ENCODE results near the gene PIK3R6. TPM values are rescaled to one million over a fixed set of nuclear protein-coding genes. Genes with fewer than 3 reads are reported as not detected.

The PIK3R6 gene
- total RNA-seq, 3 donors from 2014 or later: 0.32 to 1.9 (median 1.7) TPM

DNA sequence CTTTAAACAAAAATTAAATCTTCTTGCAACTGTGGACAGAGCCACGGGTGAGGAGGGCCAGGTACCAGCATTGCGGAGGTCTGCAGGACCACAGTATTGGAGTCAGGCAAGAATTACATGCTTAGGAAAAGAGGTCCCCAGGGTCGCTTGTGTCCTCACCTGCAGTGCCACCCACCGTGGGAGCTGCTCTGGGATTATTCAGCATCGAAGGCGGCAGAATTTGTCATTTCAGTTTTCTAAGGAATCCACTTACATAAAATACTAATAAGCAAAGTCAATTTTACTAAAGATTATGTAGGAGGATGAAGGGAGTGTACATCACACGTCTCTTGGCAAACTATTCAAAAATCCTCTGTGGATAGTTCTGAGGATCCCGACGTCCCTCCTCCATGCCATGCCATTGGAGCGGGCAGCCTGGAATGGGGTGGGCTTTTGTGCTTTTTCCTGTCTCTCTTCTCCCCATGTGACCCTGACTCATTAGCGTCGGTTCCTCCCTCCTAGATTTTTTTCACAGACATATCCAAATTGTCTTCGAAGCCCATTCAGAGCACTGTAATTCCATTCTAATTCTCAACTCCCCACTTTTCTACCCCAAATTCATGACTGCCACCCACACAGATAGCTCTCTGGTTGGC lies 3.0 kb upstream of the PIK3R6 start:
- intact Hi-C loops (cut with DNase I, micrococcal nuclease): no loop called here
- TF ChIP-seq, protein P1, sequence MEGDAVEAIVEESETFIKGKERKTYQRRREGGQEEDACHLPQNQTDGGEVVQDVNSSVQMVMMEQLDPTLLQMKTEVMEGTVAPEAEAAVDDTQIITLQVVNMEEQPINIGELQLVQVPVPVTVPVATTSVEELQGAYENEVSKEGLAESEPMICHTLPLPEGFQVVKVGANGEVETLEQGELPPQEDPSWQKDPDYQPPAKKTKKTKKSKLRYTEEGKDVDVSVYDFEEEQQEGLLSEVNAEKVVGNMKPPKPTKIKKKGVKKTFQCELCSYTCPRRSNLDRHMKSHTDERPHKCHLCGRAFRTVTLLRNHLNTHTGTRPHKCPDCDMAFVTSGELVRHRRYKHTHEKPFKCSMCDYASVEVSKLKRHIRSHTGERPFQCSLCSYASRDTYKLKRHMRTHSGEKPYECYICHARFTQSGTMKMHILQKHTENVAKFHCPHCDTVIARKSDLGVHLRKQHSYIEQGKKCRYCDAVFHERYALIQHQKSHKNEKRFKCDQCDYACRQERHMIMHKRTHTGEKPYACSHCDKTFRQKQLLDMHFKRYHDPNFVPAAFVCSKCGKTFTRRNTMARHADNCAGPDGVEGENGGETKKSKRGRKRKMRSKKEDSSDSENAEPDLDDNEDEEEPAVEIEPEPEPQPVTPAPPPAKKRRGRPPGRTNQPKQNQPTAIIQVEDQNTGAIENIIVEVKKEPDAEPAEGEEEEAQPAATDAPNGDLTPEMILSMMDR (IDR thresholded peaks at IDR 0.05): no peak
- Histone ChIP-seq H3K36me3 (ENCODE audit: low read depth) (no peaks in the 10 kb centered on the region), H3K9me3 (no peaks in the 10 kb centered on the region), H3K4me3 (no peak overlapping the region), H3K4me1 (ENCODE audit: low read depth) (no peaks in the 10 kb centered on the region)
- ATAC-seq (no peak), DNase-seq (no peak)

DNA sequence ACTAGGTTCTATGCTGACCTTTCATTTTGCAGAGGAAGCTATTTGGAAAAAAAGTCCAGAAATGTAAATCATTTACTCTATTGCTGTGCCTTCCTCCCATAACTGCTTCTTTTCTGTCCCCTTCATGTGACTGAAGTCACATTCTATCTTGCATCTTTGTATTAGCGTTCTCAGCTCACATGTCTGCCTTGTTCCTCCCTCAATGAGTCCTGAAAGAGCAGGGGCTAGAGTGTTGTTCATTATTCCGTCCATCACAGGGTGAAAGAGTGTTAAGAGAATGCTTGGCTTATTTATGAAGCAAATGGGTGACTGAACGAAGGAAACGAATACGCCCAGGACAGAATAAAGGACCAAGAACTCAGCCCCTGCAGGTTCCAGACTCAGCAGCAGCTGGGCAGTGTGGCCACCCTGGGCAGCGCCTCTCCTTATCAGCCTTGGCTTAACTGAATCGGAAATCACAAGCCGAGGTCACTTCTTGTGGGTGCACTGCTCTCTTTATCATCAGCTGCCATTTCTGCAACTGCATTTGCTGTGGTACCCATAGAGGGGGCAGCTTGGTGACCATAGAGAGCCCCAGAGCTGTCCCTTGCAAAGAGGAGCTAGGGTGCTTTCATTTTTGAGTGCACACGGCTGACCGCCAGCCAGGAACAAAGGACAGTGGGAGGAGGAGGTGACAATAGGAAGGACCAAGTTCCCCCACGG lies 1.8 kb upstream of the PIK3R6 start:
- intact Hi-C loops (cut with DNase I, micrococcal nuclease): no loop called here
- H3K4me1 ChIP-seq (ENCODE audit: low read depth): no peaks in the 10 kb centered on the region
- TF ChIP-seq, protein P1 (IDR thresholded peaks at IDR 0.05): no peak
- ATAC-seq (no peak), DNase-seq (no peak)
- no peak overlapping the region for H3K4me3 ChIP-seq
- H3K36me3 ChIP-seq (ENCODE audit: low read depth): no peaks in the 10 kb centered on the region
- H3K9me3 ChIP-seq: no peaks in the 10 kb centered on the region

DNA sequence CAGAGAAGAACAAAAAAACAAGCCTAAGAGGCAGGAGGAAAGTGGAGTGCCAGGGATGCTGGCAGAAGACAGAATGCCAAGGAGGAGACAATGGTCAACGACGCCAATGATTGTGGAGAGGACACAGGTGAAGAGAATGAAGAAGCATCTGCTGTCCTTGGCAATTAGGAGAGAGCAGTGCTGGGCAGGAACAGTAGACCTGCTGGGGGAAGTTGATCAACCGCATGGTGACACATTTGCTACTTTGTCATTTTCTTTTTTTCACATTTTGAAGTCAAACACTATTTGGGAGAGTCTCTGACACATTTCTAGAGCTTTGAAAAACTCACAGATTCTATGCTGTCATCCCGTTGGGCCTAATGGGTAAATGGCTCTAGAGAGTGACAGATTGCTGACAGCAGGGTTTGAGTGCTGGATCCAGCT lies 1.1 kb upstream of the PIK3R6 start:
- TF ChIP-seq, protein P1 (IDR thresholded peaks at IDR 0.05): no peak
- ATAC-seq: no peak
- no peak for DNase-seq
- H3K4me1 ChIP-seq (ENCODE audit: low read depth): no peaks in the 10 kb centered on the region
- H3K36me3 ChIP-seq (ENCODE audit: low read depth): no peaks in the 10 kb centered on the region
- no peak overlapping the region for H3K4me3 ChIP-seq
- H3K9me3 ChIP-seq: no peaks in the 10 kb centered on the region
- intact Hi-C loops (cut with DNase I, micrococcal nuclease): no loop called here

- no peak for ATAC-seq
- Histone ChIP-seq H3K9me3 (no peaks in the 10 kb centered on the region), H3K4me1 (ENCODE audit: low read depth) (no peaks in the 10 kb centered on the region), H3K4me3 (no peak overlapping the region), H3K36me3 (ENCODE audit: low read depth) (no peaks in the 10 kb centered on the region)
- intact Hi-C loops (cut with DNase I, micrococcal nuclease): no loop called here
- DNase-seq: no peak
- TF ChIP-seq, protein P1 (IDR thresholded peaks at IDR 0.05): no peak
These were observed 618 bp upstream of the PIK3R6 start for GRCh38 chr17:8868092-8868491.

GRCh38 chr17:8865811-8866210 lies 1.7 kb downstream of the PIK3R6 start:
- no peaks in the 10 kb centered on the region for H3K9me3 ChIP-seq
- TF ChIP-seq, protein P1 (IDR thresholded peaks at IDR 0.05): no peak
- intact Hi-C loops (cut with DNase I, micrococcal nuclease): no loop called here
- no peak for ATAC-seq
- no peaks in the 10 kb centered on the region for H3K4me1 ChIP-seq (ENCODE audit: low read depth)
- H3K36me3 ChIP-seq (ENCODE audit: low read depth): no peaks in the 10 kb centered on the region
- no peak for DNase-seq
- H3K4me3 ChIP-seq: no peak overlapping the region

Measured in mucosa of descending colon (tissue), 3 donors.